GM19238 (cell line): ENCODE data around the gene HSD17B3.
A peak's percentile ranks its signal among the peaks of the same experiment; 100 is the strongest.
"Not testable (repeated sequence)": the region's sequence is repeated elsewhere in the genome, so short reads cannot be mapped to it uniquely, and the experiment has no call there.

Experiments used
- DNase-seq: peaks from one replicate; pipeline ENCODE4 v3.0.0; 2011; ENCODE audit warnings: low spot score; ENCODE audit not compliant: insufficient read length

The HSD17B3 gene

DNA sequence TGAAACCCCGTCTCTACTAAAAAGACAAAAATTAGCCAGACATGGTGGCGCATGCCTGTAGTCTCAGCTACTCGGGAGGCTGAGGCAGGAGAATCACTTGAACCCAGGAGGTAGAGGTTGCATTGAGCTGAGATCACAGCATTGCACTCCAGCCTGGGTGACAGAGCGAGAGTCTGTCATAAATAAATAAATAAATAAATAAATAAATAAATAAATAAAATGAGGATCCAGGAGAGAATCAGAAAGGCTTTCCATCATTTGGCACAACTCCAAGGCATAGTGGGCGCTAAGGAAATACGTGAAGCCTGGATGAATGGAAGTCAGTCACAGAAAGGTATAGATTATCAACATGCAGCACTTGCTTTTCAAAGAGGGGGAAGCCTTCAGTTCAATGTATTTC lies 65.6 kb downstream of the HSD17B3 start:
- DNase-seq, result not testable (repeated sequence)

DNA sequence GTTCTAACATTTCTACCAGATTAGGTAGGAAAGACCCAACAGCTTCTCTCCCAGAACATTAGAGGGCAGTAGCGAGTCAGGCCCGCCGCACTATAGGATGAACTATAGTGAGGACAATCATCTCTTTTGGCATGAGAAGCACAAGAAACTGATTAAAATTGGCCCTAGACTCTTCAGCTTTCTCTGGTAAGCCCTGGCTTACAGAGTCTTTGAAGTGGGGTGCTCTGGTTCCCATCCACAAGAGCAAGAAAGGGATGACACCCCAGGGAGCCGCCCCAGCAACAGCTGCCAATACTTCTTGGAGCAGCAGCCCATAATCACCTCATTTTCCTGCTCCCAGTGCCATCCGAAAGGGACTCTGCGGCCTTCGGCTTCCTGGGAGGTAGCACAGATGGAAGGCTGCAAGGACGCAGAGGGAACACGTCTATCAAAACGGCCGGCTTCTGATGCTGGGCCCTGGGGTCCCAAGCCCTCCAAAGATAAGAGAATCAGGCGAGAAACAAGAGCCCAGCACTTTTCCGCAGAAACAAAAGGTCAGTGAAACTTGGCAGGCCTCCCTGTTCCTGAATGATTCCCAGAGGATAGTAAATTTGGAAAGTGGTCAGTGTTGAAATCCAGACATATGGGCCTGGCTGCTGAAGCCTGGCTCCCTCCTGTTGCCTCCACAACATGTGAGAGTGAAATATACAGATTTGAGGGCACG lies 69.3 kb downstream of the HSD17B3 start:
- DNase-seq, result no peak

DNA sequence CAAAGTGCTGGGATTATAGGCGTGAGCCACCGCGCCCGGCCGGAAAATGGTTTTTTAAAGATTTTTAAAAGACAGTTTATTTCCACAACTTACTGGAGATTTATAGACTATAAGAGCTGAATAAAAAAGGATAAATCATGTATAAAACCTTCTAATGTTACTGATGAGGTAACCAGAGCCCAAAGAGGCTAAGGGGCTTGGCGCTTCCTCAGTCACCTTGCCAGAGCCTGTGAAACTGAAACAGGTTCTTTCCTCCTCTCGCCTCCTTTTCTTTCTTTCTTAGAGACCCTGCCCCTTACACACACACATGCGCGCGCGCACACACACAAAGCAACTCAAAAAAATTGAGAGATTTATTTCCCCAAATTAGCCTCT lies 69.8 kb downstream of the HSD17B3 start:
- DNase-seq, result no peak

DNA sequence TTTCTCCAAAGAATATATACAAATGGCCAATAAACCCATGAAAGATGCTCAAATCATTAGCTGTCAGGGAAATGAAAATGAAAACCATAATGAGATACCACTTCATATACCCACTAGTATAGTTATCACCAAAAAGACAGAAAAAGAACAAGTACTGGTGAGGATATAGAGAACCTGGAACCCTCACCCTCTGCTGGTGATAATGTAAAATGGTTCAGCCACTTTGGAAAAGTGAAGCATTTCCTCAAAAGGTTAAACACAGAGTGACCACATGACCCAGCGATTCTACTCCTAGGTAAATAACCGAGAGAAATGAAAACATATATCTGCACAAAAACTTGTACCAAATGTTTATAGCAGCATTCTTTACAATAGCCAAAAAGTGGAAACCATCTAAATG lies 72.0 kb downstream of the HSD17B3 start:
- no peak for DNase-seq

DNA sequence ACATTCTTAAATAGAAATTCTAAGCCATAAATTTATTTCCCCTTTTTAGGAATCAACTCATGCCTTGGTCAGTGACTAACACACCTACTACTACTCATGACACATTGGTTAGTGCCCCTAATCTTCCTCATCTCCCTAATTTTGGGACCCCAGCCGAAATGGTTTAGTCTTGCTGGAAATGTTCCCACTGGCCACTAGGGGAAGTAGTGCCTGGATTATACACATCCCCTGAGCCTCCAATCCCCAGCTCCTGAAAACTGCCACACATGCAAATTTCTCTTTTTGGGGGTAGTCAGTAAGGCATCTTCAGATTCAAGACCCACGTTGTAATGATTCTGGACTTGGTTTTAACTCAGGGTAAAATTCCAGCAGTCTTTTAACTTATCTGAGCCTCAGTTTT lies 79.8 kb downstream of the HSD17B3 start:
- DNase-seq, result no peak

DNA sequence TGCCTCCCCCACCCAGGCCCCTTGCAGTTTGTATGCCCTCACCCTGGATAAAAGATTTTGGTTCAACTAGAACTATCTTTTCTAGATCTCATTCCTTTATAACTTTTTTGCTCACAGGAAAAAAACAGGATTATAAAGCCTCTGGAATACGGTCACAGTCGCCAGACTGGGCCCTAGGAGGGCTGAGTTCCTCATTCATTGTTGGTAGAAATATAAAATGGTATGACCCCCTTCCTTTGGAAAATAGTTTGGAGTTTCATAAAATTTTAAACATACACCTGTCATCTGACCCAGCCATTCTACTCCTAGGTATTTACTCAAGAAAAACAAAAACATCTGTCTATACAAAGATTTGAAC lies 82.1 kb downstream of the HSD17B3 start:
- DNase-seq, result no peak

DNA sequence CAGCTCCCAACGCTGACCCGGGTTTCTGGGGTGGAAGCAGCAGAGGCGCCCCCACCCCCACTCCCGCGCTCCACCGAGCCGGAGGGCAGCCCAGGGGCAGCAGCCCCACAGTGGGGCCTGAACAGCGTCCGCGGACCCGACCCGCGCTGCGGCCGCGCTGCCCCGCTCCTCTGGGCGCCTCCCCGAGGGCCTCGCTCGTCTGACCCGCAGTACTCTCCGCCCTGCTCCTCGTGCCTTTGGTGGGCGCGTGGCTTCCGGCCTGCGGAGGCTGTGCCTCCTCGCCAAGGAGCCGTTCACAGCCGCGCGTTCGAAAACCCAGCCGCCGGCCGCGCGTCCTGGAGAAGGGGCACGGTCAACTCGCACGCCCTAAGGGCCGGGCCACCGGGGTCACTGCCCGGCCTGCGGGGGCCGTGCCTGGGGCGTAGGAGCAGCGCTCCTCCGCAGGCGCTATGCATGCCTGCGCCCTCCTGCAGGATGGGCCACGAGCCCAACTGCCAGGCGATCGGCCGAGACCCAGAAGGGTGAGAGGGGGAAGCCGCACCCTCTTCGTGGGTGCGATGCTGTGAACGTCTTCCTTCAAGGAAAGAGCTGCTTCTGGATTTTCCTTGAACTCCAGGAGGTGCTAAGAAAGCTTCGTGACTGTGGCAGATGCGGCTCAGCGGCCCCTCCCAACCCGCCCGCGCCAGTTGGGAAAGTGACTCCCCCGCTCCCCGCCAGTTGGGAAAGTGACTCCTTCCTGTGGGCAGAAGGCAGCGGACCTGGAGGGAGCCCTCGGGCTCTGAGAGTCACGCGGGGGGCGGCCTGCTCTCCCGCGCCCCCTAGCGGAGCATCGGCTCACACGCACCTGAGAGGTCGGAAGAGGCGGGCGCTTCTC lies 82.7 kb downstream of the HSD17B3 start:
- DNase-seq, result peak; percentile 22

DNA sequence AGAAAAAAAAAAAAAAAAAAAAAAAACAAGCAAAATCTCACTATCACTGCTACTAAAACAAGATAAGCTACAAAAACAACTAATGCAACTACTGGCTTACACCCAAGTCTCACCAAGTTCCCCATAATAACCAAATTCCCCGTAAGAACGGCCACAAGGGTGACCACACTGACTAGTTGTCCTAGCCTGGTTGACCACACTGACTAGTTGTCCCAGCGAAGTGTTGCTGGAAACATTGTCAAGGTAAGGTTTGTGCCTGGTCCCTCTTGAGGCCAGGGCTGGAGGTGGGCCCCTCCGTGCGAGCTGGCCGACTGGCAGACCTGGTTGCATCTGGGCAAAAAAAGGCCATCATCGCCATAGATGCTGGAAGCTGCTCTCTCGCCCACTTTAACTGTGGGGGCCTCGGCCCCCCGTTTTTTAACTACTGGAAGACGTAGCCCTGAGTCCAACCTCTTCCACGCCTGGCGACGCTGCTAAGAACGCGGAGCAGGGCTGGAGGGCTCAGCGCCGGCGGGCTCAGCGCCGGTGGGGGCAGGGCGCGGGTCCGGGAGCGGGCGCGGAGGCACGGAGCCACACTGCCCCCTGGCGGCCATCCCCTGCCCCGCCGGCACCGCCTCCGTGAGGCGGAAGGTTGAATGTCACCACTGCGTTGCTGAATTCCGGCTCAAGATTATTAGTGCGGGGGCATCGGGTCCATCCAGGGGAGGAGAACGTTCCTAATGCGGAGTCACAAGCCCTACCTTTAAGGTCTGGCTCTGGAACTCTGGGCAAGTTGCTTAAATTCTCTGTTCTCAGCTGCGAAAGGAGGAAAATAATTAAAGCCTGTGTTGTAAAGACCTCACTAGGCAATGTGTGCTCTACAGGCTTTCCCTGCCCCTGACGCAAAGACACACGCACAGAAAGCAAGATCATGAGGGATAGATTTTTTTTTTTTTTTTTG lies 84.0 kb downstream of the HSD17B3 start:
- DNase-seq, result peak; percentile 81

DNA sequence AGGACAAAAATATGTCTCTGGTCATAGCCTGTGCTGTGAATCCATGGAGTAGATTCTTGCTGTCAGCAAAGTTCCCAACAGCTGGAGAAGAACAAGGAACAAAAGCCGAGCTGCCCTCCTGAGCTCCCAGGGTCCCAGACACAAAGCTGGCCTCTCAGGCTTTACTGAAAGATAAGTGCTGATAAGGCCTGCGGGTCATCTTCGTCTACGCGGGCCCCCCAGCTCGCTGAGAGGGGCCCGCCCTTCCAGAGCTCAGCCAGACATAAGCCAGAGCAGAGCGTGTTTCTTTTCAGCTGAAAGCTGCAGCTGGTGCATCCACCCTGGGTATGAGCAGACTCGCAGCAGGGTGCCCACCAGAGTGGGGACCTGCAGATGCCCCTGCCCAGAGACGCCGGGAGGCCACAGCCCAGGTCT lies 84.7 kb downstream of the HSD17B3 start:
- DNase-seq, result no peak

DNA sequence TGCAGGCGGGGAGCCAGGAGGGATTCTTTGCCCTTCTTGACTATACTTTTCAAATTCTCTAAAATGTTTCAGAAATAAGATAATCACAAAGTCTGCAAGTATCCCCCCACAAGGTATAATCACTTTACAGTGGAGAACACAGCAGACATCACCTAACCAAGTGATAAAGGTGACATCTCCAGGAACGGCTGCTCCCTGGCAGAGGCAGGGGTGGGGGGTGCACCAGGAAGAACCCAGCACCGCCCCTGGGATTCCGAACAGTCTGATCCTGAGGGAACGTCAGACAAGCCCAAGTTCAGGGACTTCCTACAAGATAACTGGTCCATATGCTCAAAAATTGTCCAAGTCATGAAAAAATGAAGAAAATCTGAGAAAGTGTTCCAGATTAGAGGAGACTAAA lies 85.4 kb downstream of the HSD17B3 start:
- DNase-seq, result no peak

DNA sequence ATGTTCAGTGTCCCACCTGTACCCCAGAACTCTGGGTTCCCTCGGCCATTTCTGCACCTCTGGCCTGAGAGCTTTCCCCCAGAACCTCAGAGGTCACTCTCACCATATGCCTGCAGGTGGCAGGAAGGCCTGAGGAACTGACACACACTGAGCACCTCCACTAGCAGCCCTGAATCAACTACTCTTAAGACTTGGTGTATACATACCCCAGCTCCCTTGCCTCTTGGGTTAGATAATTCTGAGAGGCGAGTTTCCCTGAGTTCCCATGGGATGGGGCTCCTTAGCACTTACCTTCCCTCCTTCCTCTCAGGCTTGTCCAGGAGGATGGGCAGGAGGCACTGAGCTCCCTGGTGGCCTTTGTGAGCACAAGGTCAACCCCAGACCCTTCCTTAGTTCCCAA lies 86.1 kb downstream of the HSD17B3 start:
- DNase-seq, result no peak

DNA sequence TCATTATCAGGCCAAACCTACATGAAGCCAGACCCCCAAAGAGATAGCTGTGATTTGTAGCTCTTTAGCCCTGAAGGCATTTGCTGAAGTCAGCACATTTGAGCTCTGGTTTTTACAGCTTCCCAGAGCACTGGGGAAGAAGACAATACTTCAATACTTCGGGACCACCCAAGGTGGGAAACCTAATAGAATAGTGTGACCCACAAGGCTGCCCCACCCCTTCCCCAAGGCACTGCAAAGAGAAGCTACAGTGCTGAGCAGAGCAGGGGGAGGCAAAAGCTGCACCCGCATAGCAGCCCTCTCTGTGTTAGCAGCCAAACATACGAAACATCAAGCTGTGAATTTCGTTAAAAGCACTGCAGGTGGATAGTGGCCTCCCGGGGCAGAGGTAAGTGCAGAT lies 87.3 kb downstream of the HSD17B3 start:
- DNase-seq, result no peak

DNA sequence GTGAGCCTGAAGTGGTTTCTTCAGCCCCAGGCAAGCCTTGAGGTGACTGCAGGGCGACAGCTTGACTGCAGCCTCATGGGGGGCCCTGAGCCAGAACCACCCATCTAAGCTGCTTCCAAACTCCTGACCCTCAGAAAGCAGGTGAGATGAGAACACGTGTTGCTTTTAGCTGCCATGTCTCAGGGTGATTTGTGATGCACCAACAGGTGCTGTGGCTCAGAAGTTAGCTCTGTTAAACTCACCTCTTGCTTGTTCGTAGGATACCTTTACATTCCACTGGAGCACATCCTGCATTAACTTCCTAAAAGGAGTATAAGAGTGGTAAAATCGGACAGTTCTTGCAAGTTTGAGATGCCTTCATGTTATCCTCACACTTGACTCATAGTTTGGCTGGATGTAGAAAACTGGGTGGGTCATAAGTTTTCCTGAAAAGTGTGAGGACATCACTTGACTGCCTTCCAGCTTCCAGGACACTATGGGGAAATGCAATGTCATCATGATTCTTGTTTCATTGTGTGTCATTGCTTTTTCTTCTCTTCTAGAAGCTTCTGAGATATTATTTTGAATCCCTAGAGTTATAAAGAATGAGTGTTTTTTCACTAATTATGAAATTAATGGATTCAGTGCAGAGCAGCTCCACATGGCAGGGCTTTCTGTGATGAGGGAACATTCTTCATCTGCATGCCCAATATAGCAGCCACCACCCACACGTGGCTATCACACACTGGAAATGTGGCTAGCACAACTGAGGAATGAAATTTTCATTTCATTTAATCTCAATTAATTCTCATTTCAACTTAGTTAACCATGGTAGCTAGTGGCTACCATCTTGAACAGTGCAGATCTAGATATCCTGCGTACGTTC lies 92.3 kb downstream of the HSD17B3 start:
- DNase-seq, result no peak

DNA sequence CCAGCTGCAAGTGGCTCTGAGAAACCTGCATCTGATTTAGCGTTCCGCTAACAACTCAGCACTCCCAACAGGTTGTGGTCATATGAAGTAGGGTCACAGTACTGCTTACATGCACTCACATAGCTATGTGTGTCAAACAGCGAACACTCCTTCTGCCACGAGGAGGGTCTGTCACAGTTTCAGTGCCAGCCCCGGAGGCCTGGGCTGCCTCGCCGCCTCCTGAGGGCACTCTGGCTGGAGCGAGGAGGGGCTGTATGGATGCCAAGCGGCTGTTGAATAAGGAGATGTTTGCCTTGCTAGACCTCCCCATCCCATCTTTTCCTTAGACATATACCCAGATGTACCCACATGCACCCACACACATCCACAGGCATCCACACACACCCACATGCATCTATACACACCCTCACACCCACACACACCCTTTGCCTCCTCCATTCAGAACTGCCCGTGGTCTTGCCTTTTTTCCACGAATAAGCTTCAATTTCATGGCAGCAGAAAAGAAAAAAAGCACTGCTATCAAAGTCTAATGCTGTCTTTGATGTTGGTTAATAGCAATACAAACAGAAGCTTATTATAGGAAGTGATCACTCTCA lies 95.7 kb downstream of the HSD17B3 start:
- DNase-seq, result no peak

DNA sequence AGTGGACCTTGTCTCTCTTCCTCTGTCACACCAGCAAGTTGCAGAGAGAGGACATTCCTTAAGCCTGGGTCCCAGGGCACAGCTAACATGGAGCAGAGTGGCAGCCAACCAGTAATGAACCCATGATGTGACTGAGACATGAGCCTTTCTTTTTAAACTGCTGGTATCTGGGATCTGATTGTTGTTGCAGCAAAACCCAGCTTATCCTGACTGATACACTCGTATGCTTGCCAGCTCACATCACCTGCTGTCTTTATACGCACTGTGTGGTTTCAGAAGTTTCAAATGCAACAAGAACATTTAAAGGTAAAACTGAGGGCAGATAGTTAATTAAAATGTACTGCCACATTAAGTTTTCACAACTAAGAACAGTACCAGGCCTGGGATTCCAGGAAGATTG lies 97.1 kb downstream of the HSD17B3 start:
- DNase-seq, result no peak

DNA sequence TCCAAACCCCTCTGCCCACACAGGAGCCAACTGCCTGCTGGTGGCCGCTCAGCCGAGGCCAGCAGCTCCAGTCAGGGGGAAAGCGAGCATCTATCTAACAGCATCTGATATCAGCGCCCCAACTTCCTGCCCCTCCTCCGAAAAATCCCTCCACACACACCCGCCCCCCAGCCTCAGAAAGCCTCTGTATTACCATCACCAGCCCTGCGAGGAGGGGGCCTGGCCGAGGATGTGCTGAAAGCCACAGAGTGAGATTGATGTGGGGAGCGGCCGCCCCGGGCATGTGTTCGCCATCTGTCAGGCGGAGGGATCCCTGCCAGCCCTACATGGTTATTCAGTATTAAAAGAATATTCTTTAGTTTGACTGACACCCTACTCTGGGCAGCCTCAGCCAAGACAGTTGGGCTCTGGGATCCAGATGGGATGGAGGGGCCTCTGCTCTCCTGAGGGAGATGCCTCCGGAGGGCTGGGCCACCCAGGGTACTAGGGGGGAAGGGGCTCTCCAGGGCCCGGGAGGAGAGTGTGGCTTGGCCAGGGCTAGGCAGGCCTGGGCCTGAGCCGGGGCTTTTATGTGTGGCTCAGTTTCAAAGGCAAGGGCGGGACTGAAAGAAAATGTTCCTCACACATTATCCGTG lies 98.0 kb downstream of the HSD17B3 start:
- DNase-seq, result no peak

DNA sequence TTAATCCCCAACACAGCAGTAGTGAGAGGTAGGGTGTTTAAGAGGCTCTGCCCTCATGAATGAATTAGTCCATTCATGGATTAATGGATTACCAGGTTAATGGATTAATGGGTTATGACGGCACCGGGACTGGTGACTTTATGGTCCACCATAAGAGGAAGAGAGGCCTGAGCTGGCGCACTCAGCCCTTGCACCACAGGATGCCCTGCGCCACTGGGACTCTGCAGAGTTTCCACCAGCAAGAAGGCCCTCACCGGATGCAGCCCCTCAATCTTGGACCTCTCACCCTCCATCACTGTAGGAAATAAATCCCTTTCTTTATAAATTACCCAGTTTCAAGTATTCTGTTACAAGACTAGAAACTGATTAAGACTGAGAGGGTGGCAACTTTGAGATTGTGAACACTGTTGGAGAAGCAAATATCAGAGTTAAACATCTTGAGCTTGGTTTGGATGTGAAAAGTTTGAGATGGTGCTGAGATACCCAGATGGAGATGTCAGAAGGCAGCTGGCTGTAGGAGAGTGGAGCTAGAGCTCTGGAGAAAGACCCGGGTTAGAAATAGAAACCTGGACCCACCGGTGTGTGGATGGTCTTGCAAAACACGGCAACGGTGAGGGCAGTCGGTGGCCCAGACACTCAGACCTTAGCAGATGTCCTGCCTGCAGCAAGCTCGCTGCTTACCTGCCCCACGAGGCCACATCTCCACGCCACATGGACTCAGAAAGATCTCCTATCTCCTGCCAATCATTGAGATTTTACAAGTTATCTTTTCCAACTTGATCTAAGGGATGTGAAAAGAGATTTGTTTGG lies 98.8 kb downstream of the HSD17B3 start:
- no peak for DNase-seq

DNA sequence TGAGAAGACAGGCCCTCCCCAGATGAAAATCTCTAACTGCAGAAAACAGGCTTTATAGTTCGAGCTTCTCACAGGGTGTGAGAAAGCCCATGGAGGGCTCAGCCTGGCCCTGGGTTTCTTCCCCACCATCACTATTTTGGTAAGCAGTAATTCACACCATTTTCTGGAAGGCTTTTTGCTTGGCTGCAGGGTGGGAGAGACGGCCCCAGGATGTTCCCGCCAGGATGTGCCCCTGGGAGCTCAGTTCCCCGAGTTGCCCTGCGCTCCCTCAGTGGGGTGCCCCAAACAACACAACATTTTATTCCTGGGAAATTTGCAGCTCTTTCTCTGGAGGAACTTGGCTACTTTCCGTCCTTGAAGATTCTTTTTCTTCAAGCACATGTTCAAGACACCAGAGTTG lies 100.8 kb downstream of the HSD17B3 start:
- no peak for DNase-seq

DNA sequence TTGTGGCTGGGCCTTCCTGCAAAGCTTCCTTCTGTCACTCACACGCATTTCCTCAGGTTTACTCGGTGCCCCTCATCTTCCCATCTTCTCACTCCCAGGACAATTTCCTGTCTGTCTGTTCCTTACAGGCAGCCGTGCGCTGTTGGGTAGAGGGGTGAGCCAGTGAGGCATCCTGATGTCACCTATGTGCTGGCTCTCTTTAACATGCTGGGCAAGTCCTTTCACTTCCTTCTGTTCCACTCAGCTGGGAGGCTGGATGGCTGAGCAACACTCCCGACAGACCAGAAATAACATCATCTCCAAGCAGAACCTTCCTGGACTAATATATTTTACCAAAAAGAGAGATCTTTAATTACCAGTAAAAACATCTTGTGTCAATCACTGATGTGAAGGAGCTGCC lies 103.0 kb downstream of the HSD17B3 start:
- DNase-seq, result no peak
